Breast epithelium (tissue), 3 donors: Measurements from ENCODE around the gene IL3.

Experiments
- POLR2A ChIP-seq: fragments of 450-650 bp; IDR thresholded peaks from one replicate; pipeline ENCODE4 v1.6.1; 2016; ENCODE audit warnings: antibody characterized with exemption, mild to moderate bottlenecking, moderate library complexity
- TF ChIP-seq, protein P1 (sequence below), 3 donors: fragments of 450-650 bp; IDR thresholded peaks; one replicate each; pipeline ENCODE4 v1.5.1; 2016 to 2017; ENCODE audit warnings: antibody characterized with exemption in 3 of 3, mild to moderate bottlenecking in 3 of 3, moderate library complexity in 3 of 3

- TF ChIP-seq, protein P1, sequence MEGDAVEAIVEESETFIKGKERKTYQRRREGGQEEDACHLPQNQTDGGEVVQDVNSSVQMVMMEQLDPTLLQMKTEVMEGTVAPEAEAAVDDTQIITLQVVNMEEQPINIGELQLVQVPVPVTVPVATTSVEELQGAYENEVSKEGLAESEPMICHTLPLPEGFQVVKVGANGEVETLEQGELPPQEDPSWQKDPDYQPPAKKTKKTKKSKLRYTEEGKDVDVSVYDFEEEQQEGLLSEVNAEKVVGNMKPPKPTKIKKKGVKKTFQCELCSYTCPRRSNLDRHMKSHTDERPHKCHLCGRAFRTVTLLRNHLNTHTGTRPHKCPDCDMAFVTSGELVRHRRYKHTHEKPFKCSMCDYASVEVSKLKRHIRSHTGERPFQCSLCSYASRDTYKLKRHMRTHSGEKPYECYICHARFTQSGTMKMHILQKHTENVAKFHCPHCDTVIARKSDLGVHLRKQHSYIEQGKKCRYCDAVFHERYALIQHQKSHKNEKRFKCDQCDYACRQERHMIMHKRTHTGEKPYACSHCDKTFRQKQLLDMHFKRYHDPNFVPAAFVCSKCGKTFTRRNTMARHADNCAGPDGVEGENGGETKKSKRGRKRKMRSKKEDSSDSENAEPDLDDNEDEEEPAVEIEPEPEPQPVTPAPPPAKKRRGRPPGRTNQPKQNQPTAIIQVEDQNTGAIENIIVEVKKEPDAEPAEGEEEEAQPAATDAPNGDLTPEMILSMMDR (IDR thresholded peaks at IDR 0.05) = no peak
- no peak for TF ChIP-seq POLR2A
These were observed 43.0 kb downstream of the IL3 start for GRCh38 chr5:132103332-132103951.
